Activated T-helper 17 cell treated with anti-CD3 and anti-CD28 coated beads, Interleukin-2, amount 50 U/mL, for 72 hours (primary cell): ENCODE data around the gene NAAA. TPM values are rescaled to one million over a fixed set of nuclear protein-coding genes. Genes with fewer than 3 reads are reported as not detected.
A peak's percentile ranks its signal among the peaks of the same experiment; 100 is the strongest.
"Not testable (repeated sequence)": the region's sequence is repeated elsewhere in the genome, so short reads cannot be mapped to it uniquely, and the experiment has no call there.

ENCODE experiments used
- ATAC-seq: fragments of 150-1000 bp; cut with Tn5 transposase; replicated peaks from 2 replicates; pipeline ENCODE4 v1.10.0; 2021; ENCODE audit warnings: mild to moderate bottlenecking, moderate library complexity
- H3K27ac Mint-ChIP-seq: one replicate; pipeline ENCODE4 v1.8.0; 2022; ENCODE audit warnings: mixed read lengths
- H3K27me3 Mint-ChIP-seq: one replicate; pipeline ENCODE4 v1.8.0; 2022; ENCODE audit warnings: mixed read lengths
- H3K36me3 Mint-ChIP-seq: one replicate; pipeline ENCODE4 v1.8.0; 2022; ENCODE audit warnings: low read depth, mild to moderate bottlenecking, mixed read lengths
- H3K4me1 Mint-ChIP-seq: one replicate; pipeline ENCODE4 v1.8.0; 2022; ENCODE audit warnings: mixed read lengths
- H3K4me3 Mint-ChIP-seq: one replicate; pipeline ENCODE4 v1.8.0; 2022; ENCODE audit warnings: mild to moderate bottlenecking, mixed read lengths
- H3K9me3 Mint-ChIP-seq: one replicate; pipeline ENCODE4 v1.8.0; 2022; ENCODE audit warnings: mixed read lengths
- total RNA-seq, 2 donors: library from RNA; stranded (reverse); gene quantifications; one replicate each; pipeline ENCODE4 v1.2.3, GENCODE V29; 2022

NAAA gene
- total RNA-seq, 2 donors from 2014 or later = 14.7 to 36.5 TPM

DNA sequence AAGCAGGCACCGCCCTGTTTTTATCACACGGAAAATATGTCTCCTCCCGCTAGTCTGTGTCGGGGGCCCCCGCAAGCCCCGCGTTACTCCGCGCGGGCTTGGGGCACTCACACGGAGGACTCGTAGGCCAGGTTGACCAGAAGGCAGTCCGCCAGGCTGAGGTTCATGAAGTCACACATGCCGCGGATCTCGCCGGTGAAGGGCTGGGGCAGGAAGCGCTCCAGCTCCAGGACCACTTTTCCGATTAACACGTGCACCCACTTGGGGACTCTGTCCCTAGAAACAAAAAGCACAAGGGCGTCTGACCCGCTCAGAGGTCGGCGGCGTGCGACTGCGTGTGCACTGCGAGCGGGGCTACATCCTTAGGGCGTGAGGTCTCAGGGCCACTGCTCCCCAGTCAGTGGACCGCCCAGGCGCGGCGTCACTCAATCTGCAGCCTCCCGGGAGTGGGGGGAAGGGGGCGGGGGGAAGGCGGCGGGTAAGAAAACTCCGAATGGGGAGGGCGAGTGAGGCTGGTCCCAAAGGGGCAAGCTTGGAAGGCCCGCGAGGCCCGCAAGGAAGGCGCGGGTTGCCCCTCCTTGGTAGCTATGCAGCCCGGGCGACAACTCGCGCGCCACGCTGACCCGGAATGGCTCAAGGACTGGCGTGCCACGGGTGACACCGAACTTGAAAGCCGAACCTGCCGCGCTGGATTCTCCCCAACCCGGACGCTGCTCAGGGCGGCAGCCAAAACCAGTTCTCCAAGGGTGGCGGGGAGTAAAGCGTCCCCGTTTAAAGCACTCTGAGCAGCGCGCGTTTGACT is 722 bp downstream of the NAAA start:
- Mint-ChIP-seq H3K36me3 (peaks cover 37% of the 10 kb centered on the region), H3K27ac (peak overlapping the region; percentile 89), H3K9me3 (no peaks in the 10 kb centered on the region), H3K27me3 (no peaks in the 10 kb centered on the region), H3K4me1 (peaks cover 6% of the 10 kb centered on the region), H3K4me3 (peak overlapping the region; percentile 90)
- ATAC-seq = peak; percentile 80

DNA sequence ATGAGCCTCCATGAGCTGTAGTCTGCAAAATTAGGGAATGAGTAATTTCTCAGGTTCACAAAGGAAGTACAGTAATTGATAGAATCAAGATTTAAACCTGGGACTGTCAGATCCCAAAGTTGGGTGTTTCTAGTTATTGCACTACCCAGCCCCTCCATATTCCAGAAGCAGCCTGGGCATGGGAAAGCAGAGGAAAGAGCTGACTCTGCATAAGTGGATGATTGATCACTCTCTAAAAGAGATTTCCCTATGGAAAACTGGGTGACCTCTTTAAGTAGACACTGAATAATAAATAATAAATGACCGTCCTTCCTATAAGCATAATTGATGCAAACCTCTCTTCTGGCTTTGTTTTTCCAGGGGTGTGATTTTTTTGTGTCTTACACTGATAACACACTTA is 5.2 kb downstream of the NAAA start:
- Mint-ChIP-seq H3K9me3 (no peaks in the 10 kb centered on the region), H3K4me1 (peaks cover 6% of the 10 kb centered on the region), H3K27ac (no peak overlapping the region), H3K36me3 (peaks cover 64% of the 10 kb centered on the region), H3K27me3 (no peaks in the 10 kb centered on the region), H3K4me3 (no peak overlapping the region)
- ATAC-seq = no peak

DNA sequence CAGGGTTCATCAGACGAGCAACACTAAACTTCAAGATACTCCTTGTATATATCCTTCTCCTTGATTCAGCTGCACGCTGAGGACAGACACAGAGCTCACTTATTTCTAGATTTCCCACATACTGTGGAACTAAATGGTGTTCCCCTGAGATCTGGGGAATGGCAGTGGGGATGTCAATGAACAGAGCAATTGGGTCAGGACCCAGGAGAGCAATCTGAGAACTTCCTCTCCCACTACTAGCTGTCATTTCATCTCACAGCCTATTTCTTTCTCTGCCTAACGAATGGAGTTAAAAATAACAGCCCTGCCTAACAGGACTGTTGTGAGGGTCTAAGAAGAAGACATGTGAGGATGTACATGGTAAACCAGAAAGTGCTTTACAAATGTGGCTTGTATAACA is 10.7 kb downstream of the NAAA start:
- Mint-ChIP-seq H3K27me3 (no peaks in the 10 kb centered on the region), H3K4me1 (no peaks in the 10 kb centered on the region), H3K27ac (peak overlapping the region; percentile 2)

DNA sequence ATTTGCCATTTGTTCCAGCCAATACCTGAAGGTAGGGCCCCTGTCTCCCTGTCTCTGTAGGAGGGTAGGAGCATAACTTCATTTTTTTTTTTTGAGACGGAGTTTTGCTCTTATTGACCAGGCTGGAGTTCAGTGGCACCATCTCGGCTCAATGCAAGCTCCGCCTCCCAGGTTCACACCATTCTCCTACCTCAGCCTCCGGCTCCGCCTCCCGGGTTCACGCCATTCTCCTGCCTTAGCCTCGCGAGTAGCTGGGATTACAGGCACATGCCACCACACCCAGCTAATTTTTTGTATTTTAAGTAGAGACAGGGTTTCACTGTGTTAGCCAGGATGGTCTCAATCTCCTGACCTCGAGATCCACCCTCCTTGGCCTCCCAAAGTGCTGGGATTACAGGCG is 15.9 kb downstream of the NAAA start:
- not testable (repeated sequence) for H3K27me3 Mint-ChIP-seq, H3K4me1 Mint-ChIP-seq, H3K9me3 Mint-ChIP-seq, ATAC-seq, H3K4me3 Mint-ChIP-seq, H3K27ac Mint-ChIP-seq
- H3K36me3 Mint-ChIP-seq = peaks cover 89% of the 10 kb centered on the region

More for the DNA sequence above, 10.7 kb downstream of the NAAA start:
- Mint-ChIP-seq H3K4me3 (no peak overlapping the region), H3K9me3 (no peaks in the 10 kb centered on the region), H3K36me3 (peaks cover 78% of the 10 kb centered on the region)
- no peak for ATAC-seq

DNA sequence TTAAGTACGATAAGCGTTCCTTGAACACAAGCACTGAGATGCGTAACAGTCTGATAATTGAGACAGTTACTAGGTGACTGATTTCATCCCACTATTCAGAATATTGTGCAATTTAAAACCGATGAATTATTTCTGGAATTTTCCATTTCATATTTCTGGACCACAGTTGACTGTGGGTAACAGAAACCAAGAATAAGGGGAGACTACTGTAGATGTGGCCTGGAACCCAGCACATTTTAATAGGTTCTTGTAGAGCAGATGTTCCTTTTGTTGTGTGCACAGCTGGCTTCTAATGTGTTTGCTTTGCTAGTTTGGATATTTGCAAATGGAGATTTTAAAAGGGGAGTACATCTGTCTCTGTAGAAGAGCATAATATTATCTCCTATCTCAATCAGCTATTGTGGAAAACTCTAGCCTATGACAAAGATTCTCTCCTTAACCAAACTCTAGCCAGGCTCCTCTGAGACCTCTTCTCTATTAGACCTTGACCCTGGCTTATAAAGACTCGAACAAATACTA is 16.4 kb downstream of the NAAA start:
- Mint-ChIP-seq H3K27ac (peak overlapping the region; percentile 21), H3K36me3 (peaks cover 89% of the 10 kb centered on the region), H3K4me1 (no peaks in the 10 kb centered on the region), H3K9me3 (no peaks in the 10 kb centered on the region), H3K4me3 (no peak overlapping the region), H3K27me3 (no peaks in the 10 kb centered on the region)
- ATAC-seq = peak; percentile 47

DNA sequence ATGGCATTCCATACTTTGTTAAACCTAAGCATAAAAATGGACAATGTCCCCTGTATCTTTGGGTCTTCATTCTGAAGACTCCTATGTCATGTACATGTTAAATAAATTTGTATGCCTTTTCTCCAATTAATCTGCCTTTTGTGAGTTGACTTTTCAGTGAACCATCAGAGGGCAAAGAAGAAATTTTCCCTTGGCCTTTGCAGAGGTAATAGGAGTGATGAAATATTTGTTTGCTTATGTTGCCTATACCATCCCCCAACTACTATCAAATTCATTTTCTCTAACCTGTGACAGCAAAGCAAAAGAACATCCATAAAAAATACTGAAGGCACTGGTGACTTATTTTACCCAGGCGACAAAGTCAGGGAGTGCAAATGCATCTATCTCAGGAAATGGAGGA is 18.2 kb downstream of the NAAA start:
- no peaks in the 10 kb centered on the region for H3K9me3 Mint-ChIP-seq
- no peak overlapping the region for H3K4me3 Mint-ChIP-seq
- ATAC-seq = no peak
- no peaks in the 10 kb centered on the region for H3K4me1 Mint-ChIP-seq
- no peak overlapping the region for H3K27ac Mint-ChIP-seq
- H3K27me3 Mint-ChIP-seq = no peaks in the 10 kb centered on the region
- peaks cover 90% of the 10 kb centered on the region for H3K36me3 Mint-ChIP-seq

DNA sequence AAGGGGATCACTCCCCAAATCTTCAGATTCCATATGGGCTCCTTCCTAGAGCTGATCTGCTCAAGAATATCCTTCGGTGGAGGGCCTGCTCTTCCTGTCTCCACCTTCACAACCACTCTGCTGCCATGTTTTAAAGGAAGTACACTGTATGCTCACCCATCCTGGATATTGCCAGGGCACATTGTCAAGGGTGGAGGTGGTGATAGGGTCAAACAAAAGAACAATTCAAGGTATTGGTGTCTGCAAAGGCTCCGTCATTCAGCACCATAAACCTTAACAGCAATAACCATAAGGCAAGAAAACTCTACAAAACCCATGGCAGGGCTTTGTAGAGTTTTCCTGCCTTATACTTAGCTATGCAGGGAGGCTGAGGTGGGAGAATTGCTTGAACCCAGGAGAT is 18.9 kb downstream of the NAAA start:
- peaks cover 90% of the 10 kb centered on the region for H3K36me3 Mint-ChIP-seq
- no peak for ATAC-seq
- no peak overlapping the region for H3K4me3 Mint-ChIP-seq
- no peaks in the 10 kb centered on the region for H3K4me1 Mint-ChIP-seq
- H3K9me3 Mint-ChIP-seq = no peaks in the 10 kb centered on the region
- peak overlapping the region; percentile 6 for H3K27ac Mint-ChIP-seq
- H3K27me3 Mint-ChIP-seq = no peaks in the 10 kb centered on the region

DNA sequence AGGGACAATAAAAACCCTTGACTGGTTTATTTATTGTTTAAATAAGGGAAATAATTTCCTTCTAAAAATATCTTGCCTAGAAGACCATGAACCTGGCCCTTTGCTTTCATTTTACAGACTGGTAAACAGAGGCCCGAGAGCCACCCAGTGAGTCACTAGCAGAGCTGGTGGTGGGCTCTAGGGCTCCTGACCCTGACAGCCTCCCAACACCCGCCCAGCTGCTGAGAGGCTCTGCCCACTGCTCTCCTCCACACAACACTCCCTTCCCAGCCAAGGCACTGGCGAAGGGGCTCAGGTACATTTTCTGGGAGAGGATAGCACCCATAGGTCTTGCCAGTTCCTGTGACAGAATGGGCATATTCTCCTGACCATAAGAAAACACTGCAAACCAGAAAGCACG is 20.5 kb downstream of the NAAA start:
- H3K27ac Mint-ChIP-seq = no peak overlapping the region
- no peak overlapping the region for H3K4me3 Mint-ChIP-seq
- no peak for ATAC-seq
- no peaks in the 10 kb centered on the region for H3K4me1 Mint-ChIP-seq
- H3K9me3 Mint-ChIP-seq = no peaks in the 10 kb centered on the region
- H3K27me3 Mint-ChIP-seq = no peaks in the 10 kb centered on the region
- peaks cover 91% of the 10 kb centered on the region for H3K36me3 Mint-ChIP-seq

DNA sequence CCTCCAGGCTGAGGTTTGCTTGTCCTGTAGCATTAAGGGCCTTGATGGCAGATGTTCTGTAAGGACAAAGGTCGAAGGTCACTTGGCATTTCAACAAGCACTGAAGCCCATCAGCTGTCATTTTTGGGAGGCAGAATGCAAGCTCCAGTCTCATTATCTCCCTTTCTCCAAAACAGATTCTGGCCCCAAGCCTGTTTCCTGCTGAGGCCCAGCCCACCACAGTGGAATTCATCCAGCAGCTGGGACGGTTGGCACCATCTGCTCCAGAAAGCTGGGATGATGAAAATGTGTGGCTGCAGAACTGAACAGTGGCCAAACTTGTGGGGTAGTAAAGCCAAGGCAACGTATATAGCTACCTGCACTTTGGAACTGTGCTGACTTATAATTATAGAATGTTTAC is 20.9 kb downstream of the NAAA start:
- Mint-ChIP-seq H3K27me3 (no peaks in the 10 kb centered on the region), H3K36me3 (peaks cover 91% of the 10 kb centered on the region), H3K4me1 (no peaks in the 10 kb centered on the region), H3K9me3 (no peaks in the 10 kb centered on the region), H3K4me3 (no peak overlapping the region), H3K27ac (no peak overlapping the region)
- no peak for ATAC-seq

DNA sequence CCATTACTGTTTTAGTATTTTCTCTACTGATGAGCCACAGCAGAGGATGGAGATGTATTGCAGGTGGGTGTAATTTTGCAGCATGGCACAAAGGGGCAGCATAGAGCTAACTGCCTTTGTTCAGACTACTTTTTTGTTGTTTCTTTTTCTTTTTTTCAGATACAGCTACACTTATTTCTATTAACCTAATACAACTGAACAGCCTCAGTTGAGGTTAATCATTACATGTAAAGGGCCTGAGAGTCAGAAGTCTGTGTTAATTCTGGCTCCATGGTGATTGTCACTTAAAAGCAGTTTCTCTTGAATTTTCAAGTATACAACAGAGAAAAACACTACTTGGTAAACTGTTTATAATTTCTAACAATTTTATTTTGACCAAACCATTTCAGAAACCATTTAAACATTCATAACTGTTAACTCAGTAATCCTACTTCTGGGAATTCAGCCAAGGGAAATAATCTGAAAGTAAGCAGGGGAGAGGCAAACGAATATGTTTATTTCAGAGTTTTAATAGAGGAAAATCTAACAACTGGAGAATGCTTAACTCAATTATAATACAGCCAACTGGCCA is 24.6 kb downstream of the NAAA start:
- ATAC-seq = peak; percentile 60
- no peaks in the 10 kb centered on the region for H3K4me1 Mint-ChIP-seq
- no peaks in the 10 kb centered on the region for H3K27me3 Mint-ChIP-seq
- H3K4me3 Mint-ChIP-seq = no peak overlapping the region
- H3K36me3 Mint-ChIP-seq = peaks cover 92% of the 10 kb centered on the region
- no peaks in the 10 kb centered on the region for H3K9me3 Mint-ChIP-seq
- peak overlapping the region; percentile 41 for H3K27ac Mint-ChIP-seq

DNA sequence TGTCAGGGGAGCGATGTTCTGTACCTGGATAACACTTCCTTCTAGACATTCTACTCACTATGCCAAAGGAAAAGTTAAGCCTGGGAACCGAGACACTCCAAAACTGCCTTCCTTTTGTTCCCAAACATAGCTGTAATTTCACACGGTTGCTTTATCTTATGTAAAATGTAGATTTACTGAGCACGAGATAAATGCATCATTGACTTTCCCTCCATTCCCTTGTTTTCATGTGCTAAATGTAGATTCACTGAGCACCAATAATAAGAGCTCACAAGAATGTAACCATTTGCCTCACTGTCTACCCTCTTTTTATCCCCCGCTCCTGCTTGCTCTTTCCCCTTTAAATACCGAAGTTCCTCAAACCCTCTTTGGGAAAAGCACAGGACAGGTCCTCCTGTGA is 27.8 kb downstream of the NAAA start:
- no peak overlapping the region for H3K27ac Mint-ChIP-seq

DNA sequence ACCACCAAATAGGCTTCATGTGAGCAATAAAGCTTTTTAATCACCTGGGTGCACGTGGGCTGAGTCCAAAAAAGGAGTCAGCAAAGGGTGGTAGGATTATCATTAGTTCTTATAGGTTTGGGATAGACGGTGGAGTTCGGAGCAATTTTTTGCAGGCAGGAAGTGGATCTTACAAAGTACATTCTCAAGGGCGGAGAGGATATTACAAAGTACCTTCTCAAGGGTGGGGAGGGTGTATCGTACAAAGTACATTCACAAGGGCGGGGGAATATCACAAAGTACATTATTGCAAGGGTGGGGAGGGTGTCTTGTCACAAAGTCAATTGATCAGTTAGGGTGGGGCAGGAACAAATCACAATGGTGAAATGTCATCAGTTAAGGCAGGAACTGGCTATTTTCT is 30.0 kb downstream of the NAAA start:
- H3K4me3 Mint-ChIP-seq, ATAC-seq, H3K9me3 Mint-ChIP-seq, H3K27me3 Mint-ChIP-seq, H3K27ac Mint-ChIP-seq, H3K4me1 Mint-ChIP-seq: not testable (repeated sequence)
- peaks cover 46% of the 10 kb centered on the region for H3K36me3 Mint-ChIP-seq

More for the DNA sequence above, 27.8 kb downstream of the NAAA start:
- no peak overlapping the region for H3K4me3 Mint-ChIP-seq
- ATAC-seq = no peak
- no peaks in the 10 kb centered on the region for H3K4me1 Mint-ChIP-seq
- H3K36me3 Mint-ChIP-seq = peaks cover 65% of the 10 kb centered on the region
- H3K27me3 Mint-ChIP-seq = no peaks in the 10 kb centered on the region
- H3K9me3 Mint-ChIP-seq = no peaks in the 10 kb centered on the region

DNA sequence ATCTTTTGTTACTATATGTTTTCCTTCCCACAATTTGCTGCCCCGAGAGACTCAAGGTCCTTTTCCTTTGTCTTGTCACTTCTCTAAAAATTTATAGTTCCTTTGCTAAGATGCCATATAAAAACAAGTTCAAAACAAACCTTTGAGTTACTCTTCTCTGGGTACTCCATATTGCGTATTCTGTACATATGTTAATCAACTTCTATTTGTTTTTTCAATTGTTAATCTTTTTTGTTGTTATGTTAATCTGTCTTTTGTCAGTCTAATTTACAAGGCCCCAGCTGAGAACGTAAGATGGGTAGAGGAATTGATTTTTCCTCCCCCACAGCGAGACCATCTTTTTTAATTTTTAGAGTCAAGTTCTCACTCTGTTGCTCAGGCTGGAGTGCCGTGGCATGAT is 31.4 kb downstream of the NAAA start:
- Mint-ChIP-seq H3K4me3 (no peak overlapping the region), H3K4me1 (no peaks in the 10 kb centered on the region), H3K27ac (no peak overlapping the region), H3K27me3 (no peaks in the 10 kb centered on the region), H3K9me3 (no peaks in the 10 kb centered on the region), H3K36me3 (peaks cover 31% of the 10 kb centered on the region)
- ATAC-seq = no peak

DNA sequence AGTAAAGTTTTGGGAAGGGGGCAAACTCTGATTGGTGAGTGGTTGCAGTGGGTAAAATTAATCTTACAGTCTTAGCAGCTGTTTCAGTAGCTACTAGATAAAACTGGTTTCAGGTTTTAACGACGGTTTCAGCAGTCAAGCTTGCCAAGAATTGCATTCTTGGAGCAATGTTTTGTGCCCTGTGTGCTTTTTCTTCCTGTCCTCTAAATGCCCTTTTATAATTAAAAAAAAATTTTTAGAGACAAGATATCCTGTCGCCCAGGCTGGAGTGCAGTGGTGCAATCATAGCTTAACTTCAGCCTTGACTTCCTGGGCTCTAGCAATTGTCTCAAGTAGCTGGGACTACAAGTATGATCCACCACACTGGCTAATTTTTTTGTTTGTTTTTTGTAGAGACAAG is 32.3 kb downstream of the NAAA start:
- no peaks in the 10 kb centered on the region for H3K9me3 Mint-ChIP-seq
- no peak overlapping the region for H3K27ac Mint-ChIP-seq
- H3K4me1 Mint-ChIP-seq = no peaks in the 10 kb centered on the region
- H3K36me3 Mint-ChIP-seq = peaks cover 23% of the 10 kb centered on the region
- H3K27me3 Mint-ChIP-seq = no peaks in the 10 kb centered on the region
- H3K4me3 Mint-ChIP-seq = no peak overlapping the region
- no peak for ATAC-seq

DNA sequence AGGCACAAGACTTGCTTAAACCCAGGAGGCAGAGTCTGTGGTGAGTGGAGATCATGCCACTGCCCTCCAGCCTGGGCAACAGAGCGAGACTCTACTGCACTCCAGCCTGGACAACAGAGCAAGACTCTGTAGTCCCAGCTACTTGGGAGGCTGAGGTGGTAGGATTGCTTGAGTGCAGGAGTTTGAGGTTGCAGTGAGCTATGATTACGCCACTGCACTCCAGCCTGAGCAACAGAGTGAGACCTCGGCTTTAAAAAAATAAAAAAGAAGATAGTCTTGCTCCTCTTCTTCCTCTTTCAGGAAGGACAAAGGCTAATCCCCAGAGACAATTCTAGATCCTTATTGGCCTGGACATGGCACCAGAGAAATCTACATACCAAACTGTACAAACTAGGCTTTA is 32.8 kb downstream of the NAAA start:
- ATAC-seq = no peak
- no peaks in the 10 kb centered on the region for H3K9me3 Mint-ChIP-seq
- H3K27me3 Mint-ChIP-seq = no peaks in the 10 kb centered on the region
- peaks cover 17% of the 10 kb centered on the region for H3K36me3 Mint-ChIP-seq
- no peak overlapping the region for H3K27ac Mint-ChIP-seq
- H3K4me1 Mint-ChIP-seq = no peaks in the 10 kb centered on the region
- no peak overlapping the region for H3K4me3 Mint-ChIP-seq
